NCI-H2107 (cell line): ENCODE measurements around the gene CD300H.
"Not testable (repeated sequence)": the region's sequence is repeated elsewhere in the genome, so short reads cannot be mapped to it uniquely, and the experiment has no call there.

ENCODE experiments used
- DNase-seq: peaks from one replicate; lab custom pipeline; 2025; lab: John Stamatoyannopoulos, UW

Gene CD300H

GRCh38 chr17:74526681-74527080 lies 40.6 kb downstream of the CD300H start:
- DNase-seq: no peak

DNA sequence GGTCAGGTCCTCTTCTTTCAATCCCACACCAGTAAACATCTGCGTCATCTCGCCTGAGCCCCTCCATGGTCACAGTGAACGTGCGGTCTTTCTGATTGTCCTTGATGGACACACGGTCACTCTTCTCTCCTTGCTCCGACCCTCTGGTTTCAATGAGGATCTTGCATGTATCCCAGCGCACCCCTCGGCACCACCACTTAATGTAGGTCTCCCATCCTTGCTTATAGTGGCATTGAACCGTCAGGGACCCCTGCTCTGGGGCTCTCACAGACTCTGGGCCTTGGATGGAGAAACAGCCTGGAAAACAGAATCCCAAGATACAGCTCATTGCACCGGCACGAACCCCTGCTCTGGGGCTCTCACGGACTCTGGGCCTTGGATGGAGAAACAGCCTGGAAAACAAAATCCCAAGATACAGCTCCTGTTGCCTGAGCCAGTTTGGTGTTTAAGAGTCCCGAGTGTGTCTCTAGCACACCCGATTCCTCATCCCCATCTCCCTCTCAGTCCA lies 41.5 kb downstream of the CD300H start:
- no peak for DNase-seq

- DNase-seq: no peak
Observed at GRCh38 chr17:74525465-74525725, 41.9 kb downstream of the CD300H start.

GRCh38 chr17:74524653-74525464 lies 42.5 kb downstream of the CD300H start:
- DNase-seq: no peak

DNA sequence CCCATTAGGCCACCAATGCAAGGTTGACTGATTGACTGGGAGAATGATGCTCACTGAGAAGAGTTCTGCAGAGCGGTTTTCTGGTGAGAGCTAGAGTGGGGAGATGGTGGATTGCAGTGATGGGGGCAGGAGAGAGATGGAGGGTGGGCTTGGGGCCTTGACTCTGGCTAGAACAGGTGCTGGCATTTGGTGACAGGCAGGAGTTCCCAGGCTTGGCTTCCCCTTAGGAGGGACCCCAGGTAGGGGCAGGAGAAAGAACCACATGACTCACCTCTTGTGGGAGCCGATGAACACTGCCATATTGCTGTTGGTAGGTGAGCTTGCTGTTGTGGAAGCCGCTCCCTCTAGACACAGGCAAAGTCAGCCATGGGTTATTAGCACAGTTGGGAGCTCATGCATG lies 44.0 kb downstream of the CD300H start:
- no peak for DNase-seq

DNA sequence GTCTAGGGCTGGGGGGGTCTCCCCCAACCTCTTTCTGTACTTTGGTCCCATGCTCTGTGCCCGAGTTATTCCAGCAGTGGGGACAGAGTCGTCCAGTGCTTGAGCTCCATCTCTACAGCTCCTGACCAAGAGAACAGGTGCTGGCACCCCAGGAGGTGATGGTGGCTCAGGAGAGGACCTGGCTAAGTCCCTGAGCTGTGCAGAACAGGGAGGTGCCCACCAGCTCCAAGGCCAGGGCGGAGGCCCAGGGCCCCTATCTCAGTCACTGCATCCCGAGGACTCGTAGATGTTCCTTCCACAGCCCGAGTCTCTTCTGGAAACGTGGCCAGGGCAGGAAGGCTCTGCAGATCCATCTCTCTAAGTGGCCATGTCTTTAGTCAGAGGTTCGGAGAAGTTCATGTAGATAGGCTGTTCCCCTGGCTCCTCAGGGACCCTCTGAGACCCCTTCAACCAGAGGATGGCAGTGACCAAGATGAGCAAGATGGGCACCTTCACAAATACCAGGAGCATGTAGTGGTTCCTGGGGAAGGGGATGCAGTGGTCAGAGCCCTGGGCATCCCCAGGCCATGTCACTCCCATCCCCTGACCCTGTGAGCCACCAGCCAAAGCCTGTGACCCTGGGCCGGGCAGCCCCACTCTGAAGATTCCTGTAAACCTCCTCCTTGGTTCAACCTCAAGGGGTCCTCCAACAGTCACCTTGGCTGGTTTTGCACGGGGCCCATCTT lies 44.8 kb downstream of the CD300H start:
- DNase-seq: no peak

GRCh38 chr17:74521701-74522201 lies 45.6 kb downstream of the CD300H start:
- no peak for DNase-seq

DNA sequence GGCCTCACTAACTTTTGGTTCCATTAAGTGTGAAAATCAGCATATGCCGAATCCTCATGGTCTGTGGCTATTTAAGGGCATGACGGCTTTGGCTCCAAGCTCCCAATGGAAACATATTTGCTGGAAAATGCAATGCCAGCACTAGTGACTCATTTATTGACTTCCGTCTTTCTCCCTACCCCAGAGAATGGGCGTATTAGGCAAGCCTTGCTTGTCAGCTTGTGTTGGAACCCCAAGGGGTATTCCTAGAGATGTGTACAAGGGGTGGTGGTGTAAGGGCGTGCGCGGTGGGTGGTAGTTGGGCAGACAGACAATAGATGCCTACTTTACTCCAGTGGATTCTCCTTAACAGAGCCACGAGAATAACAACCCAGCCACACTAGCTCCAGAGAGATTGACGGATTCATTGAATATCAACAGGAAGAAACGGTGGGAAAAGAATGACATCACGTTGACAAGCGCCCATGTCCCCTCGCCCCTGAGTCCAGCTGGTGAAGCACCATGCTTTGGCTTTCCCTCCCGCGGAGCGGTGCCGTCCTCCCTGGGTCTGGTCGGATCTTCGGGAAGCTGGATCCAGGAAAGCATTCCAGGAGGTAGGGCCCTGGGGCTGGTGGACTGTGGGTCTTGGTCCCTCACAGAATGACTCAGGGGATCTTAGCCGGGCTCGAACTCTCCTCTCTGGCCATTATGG lies 46.4 kb downstream of the CD300H start:
- no peak for DNase-seq

DNA sequence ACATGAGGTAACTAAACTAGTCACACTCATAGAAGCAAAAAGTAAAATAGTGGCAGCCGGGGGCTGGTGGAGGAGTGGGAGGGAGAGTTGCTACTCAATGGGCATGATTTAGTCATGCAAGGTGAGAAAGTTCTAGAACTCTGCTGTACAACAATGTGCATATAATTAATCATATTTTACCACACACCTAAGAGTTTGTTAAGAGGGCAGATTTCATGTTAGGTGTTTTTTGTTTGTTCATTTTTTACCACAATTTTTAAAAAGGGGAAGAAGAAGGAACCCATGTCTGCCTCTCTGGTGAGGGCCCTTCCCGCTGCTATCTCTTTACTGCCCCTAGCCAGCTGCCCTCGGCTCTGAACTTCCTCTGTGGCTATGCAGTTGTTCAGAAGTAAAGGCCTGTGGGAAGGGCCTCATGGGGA lies 47.3 kb downstream of the CD300H start:
- no peak for DNase-seq

DNA sequence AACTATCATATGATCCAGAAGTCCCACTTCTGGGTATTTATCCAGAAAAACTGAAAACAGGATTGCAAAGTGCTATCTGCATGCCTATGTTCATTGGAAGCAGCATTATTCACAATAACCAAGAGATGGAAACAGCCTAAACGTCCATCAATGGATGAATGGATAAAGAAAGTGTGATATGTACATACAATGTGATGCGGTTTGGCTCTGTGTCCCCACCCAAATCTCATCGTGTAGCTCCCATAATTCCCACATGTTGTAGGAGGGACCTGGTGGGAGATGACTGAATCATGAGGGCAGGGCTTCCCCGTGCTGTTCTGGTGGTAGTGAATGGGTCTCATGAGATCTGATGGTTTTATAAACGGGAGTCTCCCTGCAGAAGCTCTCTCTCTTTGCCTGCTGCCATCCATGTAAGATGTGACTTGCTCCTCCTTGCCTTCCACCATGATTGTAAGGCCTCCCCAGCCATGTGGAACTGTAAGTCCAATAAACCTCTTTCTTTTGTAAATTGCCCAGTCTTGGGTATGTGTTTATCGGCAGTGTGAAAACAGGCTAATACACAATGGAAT lies 48.8 kb downstream of the CD300H start:
- DNase-seq: not testable (repeated sequence)

DNA sequence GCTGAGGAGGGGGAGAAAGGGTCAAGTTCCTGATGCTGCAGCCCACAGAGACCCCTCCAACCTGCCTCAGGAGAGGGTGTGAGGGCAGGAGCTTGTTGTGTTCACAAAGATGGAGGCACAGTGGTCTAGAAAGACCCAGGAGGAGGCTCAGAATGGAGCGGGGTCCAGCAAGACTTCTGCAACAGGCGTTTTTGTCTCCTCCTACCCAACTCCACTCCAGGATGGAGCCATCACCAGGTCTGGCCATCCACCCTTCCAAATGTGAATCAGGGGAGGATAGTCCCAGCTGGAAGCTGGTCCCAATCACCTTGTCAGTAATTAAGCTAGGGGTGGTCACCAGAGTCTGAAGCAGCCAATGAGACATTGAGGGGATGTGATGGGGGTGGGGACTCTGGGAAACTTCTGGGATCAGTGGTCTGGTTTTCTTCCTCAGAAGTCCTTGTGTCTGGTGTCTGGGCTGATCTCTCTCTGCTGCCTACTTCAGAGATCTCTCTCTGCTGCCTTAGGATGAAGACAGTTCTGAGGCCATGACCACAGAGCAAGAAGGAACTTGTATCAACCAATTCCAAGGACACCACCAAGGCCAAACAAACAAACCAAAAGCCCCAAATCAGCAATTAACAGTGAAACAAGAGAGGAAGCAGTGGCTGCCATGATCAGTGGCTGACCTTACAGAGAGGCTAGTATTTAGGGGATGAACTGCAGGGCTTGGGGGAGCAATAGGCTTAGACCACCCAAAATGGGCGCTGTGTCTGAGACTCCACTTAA lies 50.6 kb downstream of the CD300H start:
- no peak for DNase-seq

- no peak for DNase-seq
Observed at GRCh38 chr17:74515941-74516340, 51.4 kb downstream of the CD300H start.

DNA sequence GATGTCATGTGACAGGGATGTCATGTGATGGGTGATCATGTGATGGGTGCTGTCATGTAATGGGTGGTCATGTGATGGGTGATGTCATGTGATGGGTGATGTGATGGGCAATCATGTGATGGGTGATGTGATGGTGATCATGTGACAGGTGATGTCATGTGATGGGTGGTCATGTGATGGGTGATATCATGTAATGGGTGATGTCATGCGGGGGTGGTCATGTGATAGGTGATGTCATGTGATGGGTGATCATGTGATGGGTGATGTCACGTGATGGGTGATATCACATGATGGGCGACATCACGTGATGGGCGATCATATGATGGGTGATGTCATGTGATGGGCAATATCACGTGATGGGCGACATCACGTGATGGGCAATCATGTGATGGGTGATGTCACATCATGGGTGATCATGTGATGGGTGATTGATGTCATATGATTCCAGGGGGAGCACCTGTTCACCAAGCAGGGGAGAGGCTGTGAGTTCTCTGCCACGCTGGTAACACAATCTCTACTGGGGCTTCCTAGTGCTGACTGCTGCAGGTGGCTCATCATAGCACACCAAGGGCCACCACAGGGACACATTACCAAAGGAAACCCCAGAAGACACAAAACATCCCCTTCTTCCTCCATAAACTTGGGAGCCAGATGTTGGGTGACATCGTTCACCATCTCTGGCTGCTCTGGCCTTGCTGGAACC lies 52.5 kb downstream of the CD300H start:
- DNase-seq: no peak

DNA sequence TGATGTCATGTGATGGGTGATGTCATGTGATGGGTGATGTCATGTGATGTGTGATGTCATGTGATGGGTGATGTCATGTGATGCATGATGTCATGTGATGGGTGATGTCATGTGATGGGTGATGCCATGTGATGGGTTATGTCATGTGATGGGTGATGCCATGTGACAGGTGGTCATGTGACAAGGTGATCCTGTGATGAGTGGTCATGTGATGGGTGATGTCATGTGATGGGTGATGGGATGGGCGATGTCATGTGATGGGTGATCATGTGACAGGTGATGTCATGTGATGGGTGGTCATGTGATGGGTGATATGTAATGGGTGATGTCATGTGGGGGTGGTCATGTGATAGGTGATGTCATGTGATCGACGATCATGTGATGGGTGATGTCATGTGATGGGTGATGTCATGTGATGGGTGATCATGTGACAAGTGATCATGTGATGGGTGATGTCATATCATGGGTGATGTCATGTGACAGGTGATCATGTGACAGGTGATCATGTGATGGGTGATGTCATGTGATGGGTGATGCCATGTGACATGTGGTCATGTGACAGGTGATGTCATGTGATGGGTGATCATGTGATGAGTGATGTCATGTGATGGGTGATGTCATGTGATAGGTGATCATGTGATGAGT lies 53.2 kb downstream of the CD300H start:
- DNase-seq: no peak

GRCh38 chr17:74512624-74513091 lies 54.7 kb downstream of the CD300H start:
- DNase-seq: no peak

- no peak for DNase-seq
Observed at GRCh38 chr17:74512036-74512435, 55.3 kb downstream of the CD300H start.
